ENCODE measurements around the gene ANKRD22. TPM values are rescaled to one million over a fixed set of nuclear protein-coding genes. Genes with fewer than 3 reads are reported as not detected.

Gene ANKRD22
- total and polyA plus RNA-seq, 10 of the 15 experiments (the other 5 are each of a cell fraction or from before 2014, with no cell fraction given): 0.30 to 1.3 (median 0.71) TPM

GRCh38 chr10:88835096-88835909 is 16.3 kb downstream of the ANKRD22 start (continued):
- TF ChIP-seq EZH2 (IDR thresholded peaks at IDR 0.05; ENCODE audit: borderline replicate concordance, control insufficient read depth, low read depth, low read length) (no peak), ZNF274 (IDR thresholded peaks at IDR 0.05; ENCODE audit: insufficient read depth, insufficient read length) (no peak), FOXM1 (IDR thresholded peaks at IDR 0.05; ENCODE audit: low read depth, low read length) (peak; percentile 43; the same call in 1 of the 2 replicates), CBX3 (IDR thresholded peaks at IDR 0.05; ENCODE audit: borderline replicate concordance, low read depth) (no peak), NFIC (IDR thresholded peaks at IDR 0.05; ENCODE audit: low read depth, low read length) (no peak), ZNF207 (IDR thresholded peaks at IDR 0.05; ENCODE audit: borderline replicate concordance) (no peak), ATF3 (IDR thresholded peaks at IDR 0.05; ENCODE audit: borderline replicate concordance, extremely low read depth, low read depth, low read length) (no peak), EP300 (IDR thresholded peaks at IDR 0.05; ENCODE audit: borderline replicate concordance in 1 of 2, control insufficient read depth in 1 of 2, low read depth in 2 of 2, low read length in 2 of 2) (no peak), HDAC6 (IDR thresholded peaks at IDR 0.05; ENCODE audit: unreplicated experiment) (no peak), IRF4 (IDR thresholded peaks at IDR 0.05; ENCODE audit: low read depth, low read length) (0 out of 2 replicates have a peak, but pooled peaks have one; percentile 21), BCLAF1 (IDR thresholded peaks at IDR 0.05) (no peak), YY1 (IDR thresholded peaks at IDR 0.05; ENCODE audit: low read depth, low read length) (peak; percentile 88), CEBPB (IDR thresholded peaks at IDR 0.05; ENCODE audit: borderline replicate concordance in 1 of 2, low read depth in 2 of 2, low read length in 2 of 2) (no peak), DPF2 (IDR thresholded peaks at IDR 0.05) (no peak), BCL11A (IDR thresholded peaks at IDR 0.05; ENCODE audit: low read depth, low read length) (no peak), HDGF (IDR thresholded peaks at IDR 0.05) (no peak)
- TF ChIP-seq, protein P1, sequence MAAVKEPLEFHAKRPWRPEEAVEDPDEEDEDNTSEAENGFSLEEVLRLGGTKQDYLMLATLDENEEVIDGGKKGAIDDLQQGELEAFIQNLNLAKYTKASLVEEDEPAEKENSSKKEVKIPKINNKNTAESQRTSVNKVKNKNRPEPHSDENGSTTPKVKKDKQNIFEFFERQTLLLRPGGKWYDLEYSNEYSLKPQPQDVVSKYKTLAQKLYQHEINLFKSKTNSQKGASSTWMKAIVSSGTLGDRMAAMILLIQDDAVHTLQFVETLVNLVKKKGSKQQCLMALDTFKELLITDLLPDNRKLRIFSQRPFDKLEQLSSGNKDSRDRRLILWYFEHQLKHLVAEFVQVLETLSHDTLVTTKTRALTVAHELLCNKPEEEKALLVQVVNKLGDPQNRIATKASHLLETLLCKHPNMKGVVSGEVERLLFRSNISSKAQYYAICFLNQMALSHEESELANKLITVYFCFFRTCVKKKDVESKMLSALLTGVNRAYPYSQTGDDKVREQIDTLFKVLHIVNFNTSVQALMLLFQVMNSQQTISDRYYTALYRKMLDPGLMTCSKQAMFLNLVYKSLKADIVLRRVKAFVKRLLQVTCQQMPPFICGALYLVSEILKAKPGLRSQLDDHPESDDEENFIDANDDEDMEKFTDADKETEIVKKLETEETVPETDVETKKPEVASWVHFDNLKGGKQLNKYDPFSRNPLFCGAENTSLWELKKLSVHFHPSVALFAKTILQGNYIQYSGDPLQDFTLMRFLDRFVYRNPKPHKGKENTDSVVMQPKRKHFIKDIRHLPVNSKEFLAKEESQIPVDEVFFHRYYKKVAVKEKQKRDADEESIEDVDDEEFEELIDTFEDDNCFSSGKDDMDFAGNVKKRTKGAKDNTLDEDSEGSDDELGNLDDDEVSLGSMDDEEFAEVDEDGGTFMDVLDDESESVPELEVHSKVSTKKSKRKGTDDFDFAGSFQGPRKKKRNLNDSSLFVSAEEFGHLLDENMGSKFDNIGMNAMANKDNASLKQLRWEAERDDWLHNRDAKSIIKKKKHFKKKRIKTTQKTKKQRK (IDR thresholded peaks at IDR 0.05; ENCODE audit: low read depth, low read length): no peak

Data from GM12878 (cell line).